ENCODE results near the gene ART4. TPM values are rescaled to one million over a fixed set of nuclear protein-coding genes. Genes with fewer than 3 reads are reported as not detected.

Gene ART4
- total and polyA plus RNA-seq, 8 donors: 0.25 to 7.2 (median 0.57) TPM

Other genes with a start within 250 kb of the ART4 start
- under 1 TPM in 1 of 6 donors, not detected in 5; 0.08 TPM for gene GUCY2C, start 146.9 kb downstream of the ART4 start, total RNA-seq
- under 1 TPM in 1 of 2 donors, not detected in 1; 0.02 TPM for gene GUCY2C, start 146.9 kb downstream of the ART4 start, polyA plus RNA-seq
- 10 to 100 TPM; 12.5 to 28.5 (median 23.2) TPM for gene WBP11, start 40.0 kb downstream of the ART4 start, total RNA-seq
- gene WBP11, start 40.0 kb downstream of the ART4 start, polyA plus RNA-seq: 10 to 100 TPM in 1 of 2 donors, 1 to 10 TPM in 1; 7.9 to 14.6 TPM
- gene C12orf60, start 39.9 kb downstream of the ART4 start, total RNA-seq: 1 to 10 TPM in 1 of 6 donors, under 1 TPM in 5; 0.28 to 1.0 (median 0.54) TPM
- under 1 TPM; 0.72 to 0.89 TPM for gene C12orf60, start 39.9 kb downstream of the ART4 start, polyA plus RNA-seq
- gene SMCO3, start 29.3 kb downstream of the ART4 start, total RNA-seq: under 1 TPM in 3 of 6 donors, not detected in 3; 0.12 to 0.19 (median 0.15) TPM
- gene SMCO3, start 29.3 kb downstream of the ART4 start, polyA plus RNA-seq: under 1 TPM; 0.21 to 0.30 TPM
- gene MGP, start 42.3 kb upstream of the ART4 start, total RNA-seq: 100 to 1,000 TPM in 2 of 6 donors, 10 to 100 TPM in 4; 30.3 to 179 (median 57.9) TPM
- 100 to 1,000 TPM in 1 of 2 donors, 10 to 100 TPM in 1; 75.6 to 112 TPM for gene MGP, start 42.3 kb upstream of the ART4 start, polyA plus RNA-seq
- gene ERP27, start 95.0 kb upstream of the ART4 start, total RNA-seq: 100 to 1,000 TPM in 4 of 6 donors, 10 to 100 TPM in 2; 87.2 to 267 (median 128) TPM
- gene ERP27, start 95.0 kb upstream of the ART4 start, polyA plus RNA-seq: 10 to 100 TPM; 41.8 to 61.3 TPM
- 10 to 100 TPM in 4 of 6 donors, 1 to 10 TPM in 2; 5.8 to 54.8 (median 15.8) TPM for gene ARHGDIB, start 118.1 kb upstream of the ART4 start, total RNA-seq
- gene ARHGDIB, start 118.1 kb upstream of the ART4 start, polyA plus RNA-seq: 10 to 100 TPM; 25.8 to 27.0 TPM
- not detected for gene PDE6H, start 129.5 kb upstream of the ART4 start, total RNA-seq
- gene PDE6H, start 129.5 kb upstream of the ART4 start, polyA plus RNA-seq: not detected

Data from pancreas (tissue), 8 donors.